ES-I3 (cell line): ENCODE data around the gene CDH23.

Experiments used
- H3K36me3 ChIP-seq: 2 replicates; pipeline ENCODE4 v1.6.1; 2013; ENCODE audit warnings: mild to moderate bottlenecking, low read length, control low read depth, moderate library complexity; ENCODE audit not compliant: insufficient read depth
- H3K4me1 ChIP-seq: 2 replicates; pipeline ENCODE4 v1.6.1; 2013; ENCODE audit warnings: mild to moderate bottlenecking, control low read depth, low read length; ENCODE audit not compliant: insufficient read depth
- H3K9ac ChIP-seq: 2 replicates; pipeline ENCODE4 v1.6.1; 2013; ENCODE audit warnings: low read depth, mild to moderate bottlenecking, low read length, moderate library complexity
- H3K9me3 ChIP-seq: 2 replicates; pipeline ENCODE4 v1.6.1; 2013; ENCODE audit warnings: mild to moderate bottlenecking, low read length, moderate library complexity; ENCODE audit not compliant: control insufficient read depth, insufficient read depth

CDH23 gene

GRCh38 chr10:71821909-71822763 lies 425.4 kb downstream of the CDH23 start:
- H3K36me3 ChIP-seq, result peaks cover 52% of the 10 kb centered on the region
- H3K9ac ChIP-seq, result no peak overlapping the region
- no peaks in the 10 kb centered on the region for H3K9me3 ChIP-seq
- no peaks in the 10 kb centered on the region for H3K4me1 ChIP-seq

GRCh38 chr10:71823356-71823755 lies 426.6 kb downstream of the CDH23 start:
- Histone ChIP-seq H3K4me1 (no peaks in the 10 kb centered on the region), H3K36me3 (peaks cover 49% of the 10 kb centered on the region), H3K9me3 (no peaks in the 10 kb centered on the region), H3K9ac (no peak overlapping the region)

- H3K36me3 ChIP-seq, result peaks cover 50% of the 10 kb centered on the region
- no peak overlapping the region for H3K9ac ChIP-seq
Measured at GRCh38 chr10:71824333-71824732, 427.6 kb downstream of the CDH23 start.

GRCh38 chr10:71825217-71825616 lies 428.5 kb downstream of the CDH23 start:
- H3K9me3 ChIP-seq, result no peaks in the 10 kb centered on the region
- H3K36me3 ChIP-seq, result peaks cover 48% of the 10 kb centered on the region
- H3K9ac ChIP-seq, result no peak overlapping the region
- H3K4me1 ChIP-seq, result no peaks in the 10 kb centered on the region

More at GRCh38 chr10:71824333-71824732, 427.6 kb downstream of the CDH23 start:
- no peaks in the 10 kb centered on the region for H3K9me3 ChIP-seq
- H3K4me1 ChIP-seq, result no peaks in the 10 kb centered on the region

GRCh38 chr10:71827852-71828251 lies 431.1 kb downstream of the CDH23 start:
- Histone ChIP-seq H3K4me1 (no peaks in the 10 kb centered on the region), H3K36me3 (peaks cover 44% of the 10 kb centered on the region), H3K9me3 (no peaks in the 10 kb centered on the region), H3K9ac (no peak overlapping the region)

GRCh38 chr10:71828702-71829101 lies 432.0 kb downstream of the CDH23 start:
- Histone ChIP-seq H3K36me3 (peaks cover 44% of the 10 kb centered on the region), H3K9me3 (no peaks in the 10 kb centered on the region), H3K9ac (no peak overlapping the region), H3K4me1 (no peaks in the 10 kb centered on the region)

GRCh38 chr10:71829171-71829570 lies 432.5 kb downstream of the CDH23 start:
- Histone ChIP-seq H3K4me1 (no peaks in the 10 kb centered on the region), H3K9ac (no peak overlapping the region), H3K36me3 (peaks cover 40% of the 10 kb centered on the region), H3K9me3 (no peaks in the 10 kb centered on the region)

- H3K9ac ChIP-seq, result no peak overlapping the region
- no peaks in the 10 kb centered on the region for H3K4me1 ChIP-seq
- peaks cover 34% of the 10 kb centered on the region for H3K36me3 ChIP-seq
- no peaks in the 10 kb centered on the region for H3K9me3 ChIP-seq
Measured at GRCh38 chr10:71829896-71830295, 433.2 kb downstream of the CDH23 start.

GRCh38 chr10:71830726-71831125 lies 434.0 kb downstream of the CDH23 start:
- peaks cover 29% of the 10 kb centered on the region for H3K36me3 ChIP-seq
- 0 out of 2 replicates have a peak, but pooled peaks cover under 1% of the 10 kb centered on the region for H3K4me1 ChIP-seq
- H3K9me3 ChIP-seq, result no peaks in the 10 kb centered on the region
- H3K9ac ChIP-seq, result no peak overlapping the region

- peaks cover 12% of the 10 kb centered on the region; the same call in 1 of the 2 replicates for H3K4me1 ChIP-seq
- no peaks in the 10 kb centered on the region for H3K9me3 ChIP-seq
- peaks cover 29% of the 10 kb centered on the region for H3K36me3 ChIP-seq
- H3K9ac ChIP-seq, result no peak overlapping the region
Measured at GRCh38 chr10:71831646-71832552, 435.2 kb downstream of the CDH23 start.

- no peaks in the 10 kb centered on the region for H3K9me3 ChIP-seq
- H3K36me3 ChIP-seq, result peaks cover 25% of the 10 kb centered on the region
- peaks cover 21% of the 10 kb centered on the region; the same call in 1 of the 2 replicates for H3K4me1 ChIP-seq
- H3K9ac ChIP-seq, result no peak overlapping the region
Measured at GRCh38 chr10:71832967-71833366, 436.2 kb downstream of the CDH23 start.

GRCh38 chr10:71833451-71834342 lies 437.0 kb downstream of the CDH23 start:
- Histone ChIP-seq H3K36me3 (peaks cover 23% of the 10 kb centered on the region), H3K9me3 (no peaks in the 10 kb centered on the region), H3K9ac (no peak overlapping the region), H3K4me1 (peaks cover 28% of the 10 kb centered on the region; the same call in 1 of the 2 replicates)

- Histone ChIP-seq H3K36me3 (peaks cover 17% of the 10 kb centered on the region), H3K9ac (no peak overlapping the region), H3K4me1 (peaks cover 29% of the 10 kb centered on the region; the same call in 1 of the 2 replicates), H3K9me3 (no peaks in the 10 kb centered on the region)
Measured at GRCh38 chr10:71834343-71834674, 437.6 kb downstream of the CDH23 start.
